Measurements from ENCODE around the gene ACTL8. TPM values are rescaled to one million over a fixed set of nuclear protein-coding genes. Genes with fewer than 3 reads are reported as not detected.

Gene ACTL8
- total RNA-seq, 1 donor from 2014 or later, result 0.26 TPM

DNA sequence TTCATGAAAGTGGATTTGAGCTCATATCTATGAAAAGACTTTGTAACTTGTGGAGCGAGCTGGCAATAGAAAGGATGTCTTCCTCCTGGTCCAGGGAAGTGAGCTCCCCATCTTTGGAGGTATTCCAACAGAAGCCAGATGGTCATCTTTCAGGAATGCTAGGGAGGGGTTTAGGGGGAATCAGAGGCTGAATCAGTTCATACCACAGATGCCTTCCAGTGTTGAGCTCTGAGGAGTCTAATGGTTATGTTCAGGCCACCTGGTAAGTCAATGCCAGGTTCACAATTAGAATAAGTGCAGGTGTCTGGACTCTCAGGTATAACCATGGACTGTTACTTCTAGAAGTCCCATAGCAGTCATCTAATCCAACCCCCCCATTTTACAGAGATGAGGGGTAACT is 119.1 kb downstream of the ACTL8 start:
- Mint-ChIP-seq H3K36me3 (ENCODE audit: low read depth, unreplicated experiment) (no peaks in the 10 kb centered on the region), H3K9me3 (ENCODE audit: unreplicated experiment) (no peaks in the 10 kb centered on the region), H3K27ac (ENCODE audit: unreplicated experiment) (no peak overlapping the region), H3K4me3 (ENCODE audit: unreplicated experiment) (no peak overlapping the region), H3K27me3 (ENCODE audit: unreplicated experiment) (peaks cover 1% of the 10 kb centered on the region), H3K4me1 (ENCODE audit: unreplicated experiment) (no peaks in the 10 kb centered on the region)
- TF ChIP-seq CTCF (IDR thresholded peaks at IDR 0.05; ENCODE audit: unreplicated experiment), result no peak
- DNase-seq (ENCODE audit: low spot score), result no peak

GRCh38 chr1:17874710-17875109 is 119.6 kb downstream of the ACTL8 start:
- Mint-ChIP-seq H3K27me3 (ENCODE audit: unreplicated experiment) (peaks cover 1% of the 10 kb centered on the region), H3K36me3 (ENCODE audit: low read depth, unreplicated experiment) (no peaks in the 10 kb centered on the region), H3K4me1 (ENCODE audit: unreplicated experiment) (no peaks in the 10 kb centered on the region), H3K27ac (ENCODE audit: unreplicated experiment) (no peak overlapping the region), H3K4me3 (ENCODE audit: unreplicated experiment) (no peak overlapping the region), H3K9me3 (ENCODE audit: unreplicated experiment) (no peaks in the 10 kb centered on the region)
- TF ChIP-seq CTCF (IDR thresholded peaks at IDR 0.05; ENCODE audit: unreplicated experiment), result no peak
- no peak for DNase-seq (ENCODE audit: low spot score)

DNA sequence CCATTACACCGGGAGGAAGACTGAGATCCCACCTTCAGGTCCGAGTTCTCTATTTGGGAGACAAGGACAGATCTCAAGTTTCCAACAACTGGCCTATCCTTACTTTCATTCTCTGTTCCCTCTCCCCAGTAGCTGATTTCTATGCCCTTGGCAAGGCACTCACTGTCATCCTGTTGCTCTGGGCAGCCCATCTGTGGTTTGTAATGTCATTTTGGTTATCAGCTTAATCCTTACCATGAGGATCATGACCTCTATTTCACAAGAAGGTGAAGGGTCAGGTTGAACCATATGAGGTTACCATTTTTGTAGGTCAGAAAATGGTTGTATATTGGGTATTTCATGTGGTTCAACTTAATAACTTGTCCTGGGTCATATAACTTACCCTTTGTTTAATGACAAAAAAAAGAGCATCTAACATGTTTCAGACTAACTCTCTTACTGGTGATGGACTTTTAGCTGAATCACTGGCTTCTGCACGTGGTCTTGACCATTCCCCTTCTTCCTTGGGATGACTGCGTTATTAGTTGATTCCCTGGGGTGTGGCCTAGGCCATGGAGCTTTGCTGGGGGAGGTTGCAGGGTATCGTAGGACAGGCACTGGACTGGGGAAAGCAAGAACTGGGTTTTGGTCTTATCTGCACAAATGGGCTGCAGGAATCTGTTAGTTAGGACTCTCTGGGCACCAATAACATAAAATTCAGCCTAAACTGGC is 120.2 kb downstream of the ACTL8 start:
- Mint-ChIP-seq H3K4me3 (ENCODE audit: unreplicated experiment) (no peak overlapping the region), H3K36me3 (ENCODE audit: low read depth, unreplicated experiment) (no peaks in the 10 kb centered on the region), H3K4me1 (ENCODE audit: unreplicated experiment) (no peaks in the 10 kb centered on the region), H3K27ac (ENCODE audit: unreplicated experiment) (no peak overlapping the region), H3K9me3 (ENCODE audit: unreplicated experiment) (no peaks in the 10 kb centered on the region), H3K27me3 (ENCODE audit: unreplicated experiment) (peaks cover 1% of the 10 kb centered on the region)
- no peak for TF ChIP-seq CTCF (IDR thresholded peaks at IDR 0.05; ENCODE audit: unreplicated experiment)
- DNase-seq (ENCODE audit: low spot score), result no peak

- no peak for DNase-seq (ENCODE audit: low spot score)
Observed at GRCh38 chr1:17875882-17876280, 120.7 kb downstream of the ACTL8 start.

More at GRCh38 chr1:17875882-17876280, 120.7 kb downstream of the ACTL8 start:
- Mint-ChIP-seq H3K36me3 (ENCODE audit: low read depth, unreplicated experiment) (no peaks in the 10 kb centered on the region), H3K27ac (ENCODE audit: unreplicated experiment) (no peak overlapping the region), H3K9me3 (ENCODE audit: unreplicated experiment) (no peaks in the 10 kb centered on the region), H3K27me3 (ENCODE audit: unreplicated experiment) (peaks cover 1% of the 10 kb centered on the region), H3K4me3 (ENCODE audit: unreplicated experiment) (no peak overlapping the region), H3K4me1 (ENCODE audit: unreplicated experiment) (no peaks in the 10 kb centered on the region)
- no peak for TF ChIP-seq CTCF (IDR thresholded peaks at IDR 0.05; ENCODE audit: unreplicated experiment)

Other genes starting within 250 kb of the ACTL8 start
- gene ARHGEF10L, start 215.6 kb upstream of the ACTL8 start, total RNA-seq (ENCODE audit: unreplicated experiment), result 3.1 TPM